Astrocyte of the cerebellum (primary cell): ENCODE measurements around the gene FAM162B.

Experiments
- DNase-seq: peaks from one replicate; pipeline ENCODE4 v3.0.0-alpha.2; 2011; ENCODE audit warnings: low read depth
- H3K4me3 ChIP-seq: 2 replicates; pipeline ENCODE4 v1.5.1; 2011; ENCODE audit warnings: mild to moderate bottlenecking, low read depth, low read length, moderate library complexity
- in situ Hi-C: cut with HindIII; loops from 2 replicates; pipeline ENCODE4 v1.10.0; 2017; ENCODE audit warnings: low sequenced_read_pairs
- TF ChIP-seq, protein P1 (sequence below): IDR thresholded peaks from 2 replicates; pipeline ENCODE4 v1.5.1; 2012; ENCODE audit warnings: low read length, low read depth, moderate library complexity, mild to moderate bottlenecking; ENCODE audit errors: missing control alignments

Gene FAM162B

DNA sequence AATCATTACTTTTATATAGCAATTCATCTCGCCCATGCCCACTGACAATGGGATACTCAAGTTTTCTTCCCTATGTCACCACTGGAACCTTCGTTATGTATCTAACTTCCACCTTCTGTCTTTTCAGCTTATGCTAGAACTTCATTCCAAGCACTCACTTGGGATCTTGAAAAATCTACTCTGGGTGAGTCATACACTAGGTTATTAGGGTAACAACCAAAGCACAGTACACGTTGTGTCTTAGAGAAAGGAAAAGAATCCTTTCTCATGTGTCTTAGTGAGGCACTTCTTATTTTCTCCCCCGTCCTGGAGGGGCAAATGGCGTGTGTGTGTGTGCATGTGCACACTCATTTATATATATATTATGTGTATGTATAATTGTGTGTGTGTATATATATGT, 18.3 kb upstream of the FAM162B start:
- no peak for DNase-seq
- in situ Hi-C loops: no loop called here
- TF ChIP-seq, protein P1, sequence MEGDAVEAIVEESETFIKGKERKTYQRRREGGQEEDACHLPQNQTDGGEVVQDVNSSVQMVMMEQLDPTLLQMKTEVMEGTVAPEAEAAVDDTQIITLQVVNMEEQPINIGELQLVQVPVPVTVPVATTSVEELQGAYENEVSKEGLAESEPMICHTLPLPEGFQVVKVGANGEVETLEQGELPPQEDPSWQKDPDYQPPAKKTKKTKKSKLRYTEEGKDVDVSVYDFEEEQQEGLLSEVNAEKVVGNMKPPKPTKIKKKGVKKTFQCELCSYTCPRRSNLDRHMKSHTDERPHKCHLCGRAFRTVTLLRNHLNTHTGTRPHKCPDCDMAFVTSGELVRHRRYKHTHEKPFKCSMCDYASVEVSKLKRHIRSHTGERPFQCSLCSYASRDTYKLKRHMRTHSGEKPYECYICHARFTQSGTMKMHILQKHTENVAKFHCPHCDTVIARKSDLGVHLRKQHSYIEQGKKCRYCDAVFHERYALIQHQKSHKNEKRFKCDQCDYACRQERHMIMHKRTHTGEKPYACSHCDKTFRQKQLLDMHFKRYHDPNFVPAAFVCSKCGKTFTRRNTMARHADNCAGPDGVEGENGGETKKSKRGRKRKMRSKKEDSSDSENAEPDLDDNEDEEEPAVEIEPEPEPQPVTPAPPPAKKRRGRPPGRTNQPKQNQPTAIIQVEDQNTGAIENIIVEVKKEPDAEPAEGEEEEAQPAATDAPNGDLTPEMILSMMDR: no peak
- H3K4me3 ChIP-seq: no peak overlapping the region

DNA sequence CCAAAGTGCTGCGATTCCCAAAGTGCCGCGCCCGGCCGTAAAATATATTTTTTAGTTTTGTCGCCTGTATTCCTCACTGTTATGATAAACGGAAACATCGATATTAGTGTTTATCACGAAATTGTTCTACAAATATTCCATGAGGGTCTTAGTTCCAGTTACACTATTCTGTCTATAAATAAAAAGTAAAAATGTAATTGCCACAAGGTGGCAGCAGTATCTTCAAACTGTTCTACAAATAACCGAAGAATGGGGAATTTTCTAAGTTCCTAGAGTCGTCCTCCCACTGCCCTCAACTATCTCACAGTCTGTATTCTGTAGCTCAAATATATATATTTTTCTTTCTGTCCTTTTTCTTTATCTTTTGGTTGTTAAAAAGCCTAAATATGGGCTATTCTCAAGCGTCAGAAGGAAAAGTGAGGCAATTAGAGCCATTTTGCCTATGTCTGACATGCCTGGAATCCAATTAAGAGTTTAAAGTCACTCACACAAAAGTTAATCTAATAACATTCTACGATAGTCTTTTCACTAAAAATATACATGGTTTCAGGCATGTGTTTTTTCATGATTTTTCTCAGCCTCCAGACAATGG, 14.2 kb upstream of the FAM162B start:
- TF ChIP-seq, protein P1: peak; percentile 36
- no peak overlapping the region for H3K4me3 ChIP-seq
- peak; percentile 38 for DNase-seq
- in situ Hi-C loops: no loop called here

DNA sequence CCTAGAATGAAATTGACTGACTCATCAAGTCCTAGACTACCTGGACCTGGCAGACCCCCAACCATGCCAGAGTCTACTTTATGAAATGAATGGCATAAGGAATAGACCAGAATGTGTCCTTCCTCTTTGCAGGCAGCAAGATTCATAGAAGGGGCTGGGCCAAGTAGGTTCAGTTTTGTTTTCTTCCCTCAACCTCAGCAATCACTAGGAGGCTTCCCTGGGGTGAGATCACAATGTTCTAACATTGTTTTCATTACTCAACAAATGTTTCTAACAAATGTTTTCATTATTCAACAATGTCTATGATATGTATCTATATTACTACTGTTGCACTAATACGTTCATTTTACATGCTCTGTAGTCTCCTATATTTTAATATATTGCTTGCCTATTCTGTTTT, 8.4 kb upstream of the FAM162B start:
- TF ChIP-seq, protein P1: no peak
- no peak for DNase-seq
- in situ Hi-C loops: no loop called here
- H3K4me3 ChIP-seq: no peak overlapping the region

DNA sequence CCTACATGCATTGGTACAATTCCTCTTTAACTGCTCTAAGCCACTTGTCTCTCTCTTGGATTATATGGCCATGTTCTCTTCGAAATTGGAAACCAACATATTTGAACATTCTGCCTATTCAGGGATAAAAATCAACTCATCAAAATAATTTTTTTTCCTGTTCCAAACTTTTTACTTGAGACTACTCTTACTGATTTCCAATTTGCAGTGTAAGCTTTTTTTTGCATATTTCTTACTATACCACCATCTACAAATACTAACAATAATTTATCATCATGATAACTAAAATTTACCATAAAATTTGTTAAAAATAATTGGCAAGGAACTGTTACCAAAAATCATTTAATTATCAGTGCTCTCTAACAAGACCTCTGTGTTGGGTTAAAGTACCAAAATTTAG, 6.9 kb upstream of the FAM162B start:
- no peak for DNase-seq
- TF ChIP-seq, protein P1: no peak
- in situ Hi-C loops: no loop called here
- H3K4me3 ChIP-seq: no peak overlapping the region

DNA sequence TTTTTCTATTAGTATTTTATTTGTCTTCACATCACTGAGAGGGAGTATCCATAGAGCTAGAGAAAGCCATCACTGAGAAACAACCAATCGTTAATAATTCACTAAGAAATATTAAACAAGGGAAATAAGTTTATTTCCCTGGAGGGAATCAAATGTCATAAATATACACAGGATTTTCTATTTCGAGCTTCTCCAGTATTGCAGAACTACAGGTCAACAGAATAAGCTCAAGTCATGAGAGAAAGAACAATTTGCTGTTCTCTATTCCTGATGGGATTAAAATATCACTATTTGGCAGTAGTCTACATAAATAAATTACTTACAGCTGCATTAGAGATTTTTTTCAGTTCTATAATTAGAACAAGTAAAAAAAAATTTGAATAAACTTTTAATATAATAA, 2.2 kb upstream of the FAM162B start:
- no peak for DNase-seq
- TF ChIP-seq, protein P1: no peak
- in situ Hi-C loops: no loop called here
- H3K4me3 ChIP-seq: no peak overlapping the region

DNA sequence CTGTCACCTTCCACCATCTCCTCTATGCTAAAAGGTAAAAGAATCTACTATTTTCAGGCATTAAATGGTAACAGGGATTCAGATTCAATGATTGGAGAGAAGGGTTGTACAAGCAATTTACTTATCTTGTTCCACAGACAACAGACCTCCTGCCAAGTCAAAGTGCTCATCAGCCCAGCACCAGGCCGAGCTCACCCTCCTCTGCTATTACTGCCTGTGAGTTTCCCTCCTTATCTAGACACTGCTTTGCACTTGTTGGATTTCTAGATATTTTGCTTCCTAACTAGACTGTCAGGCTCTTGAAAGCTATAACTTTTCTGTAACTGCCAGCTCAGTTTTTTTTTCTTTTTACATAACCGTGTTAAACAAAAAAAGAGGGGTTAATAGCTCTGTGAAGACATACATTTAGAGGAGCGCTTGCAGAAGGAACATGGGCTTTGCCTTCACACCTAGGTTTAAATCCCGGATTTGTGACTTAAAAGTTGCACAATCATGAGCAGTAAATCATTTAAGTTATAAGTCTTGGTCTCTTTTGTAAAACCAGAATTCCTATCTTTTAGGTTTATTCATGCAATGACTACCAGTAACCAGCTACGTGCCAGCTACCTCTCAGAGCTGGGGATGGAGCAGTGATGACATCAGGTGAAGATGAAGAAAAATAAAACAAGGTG, 1.1 kb upstream of the FAM162B start:
- H3K4me3 ChIP-seq: no peak overlapping the region
- DNase-seq: no peak
- TF ChIP-seq, protein P1: no peak
- in situ Hi-C loops: no loop called here

DNA sequence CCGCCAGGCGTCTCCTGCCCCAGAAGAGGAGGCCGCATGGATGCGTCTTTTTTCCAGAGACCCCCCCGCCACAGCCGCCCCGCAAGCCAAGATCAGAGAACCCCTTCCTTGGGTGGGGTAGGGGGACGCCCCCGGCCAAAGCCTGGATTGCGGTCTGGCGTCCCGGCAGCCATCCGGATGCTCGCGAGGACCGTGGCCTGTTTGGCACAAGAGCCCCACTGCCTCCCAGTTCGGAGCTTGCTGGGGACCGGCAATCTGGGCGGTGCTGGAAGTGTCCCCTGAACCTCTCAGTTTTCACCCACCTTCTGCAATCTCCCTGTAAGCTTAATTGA, 924 bp downstream of the FAM162B start:
- TF ChIP-seq, protein P1: no peak
- peak overlapping the region; percentile 51 for H3K4me3 ChIP-seq
- no peak for DNase-seq
- in situ Hi-C loops: no loop called here
